Memory B cell (primary cell): Measurements from ENCODE around the gene DNM2.

Experiments used
- ATAC-seq: fragments of 150-1000 bp; cut with Tn5 transposase; 2 replicates; pipeline ENCODE4 v1.10.0; 2021; ENCODE audit warnings: low read depth, mild to moderate bottlenecking, moderate library complexity
- DNase-seq, 2 donors: peaks; one replicate each; pipeline ENCODE4 v3.0.0; 2022; ENCODE audit warnings: low spot score in 2 of 2
- H3K27ac Mint-ChIP-seq: one replicate; pipeline ENCODE4 v1.8.0; 2022; ENCODE audit warnings: mild to moderate bottlenecking, moderate library complexity, mixed read lengths
- H3K27me3 Mint-ChIP-seq: one replicate; pipeline ENCODE4 v1.8.0; 2022; ENCODE audit warnings: mixed read lengths
- H3K36me3 Mint-ChIP-seq: one replicate; pipeline ENCODE4 v1.8.0; 2022; ENCODE audit warnings: mild to moderate bottlenecking, mixed read lengths
- H3K4me1 Mint-ChIP-seq: one replicate; pipeline ENCODE4 v1.8.0; 2022; ENCODE audit warnings: mixed read lengths
- H3K4me3 Mint-ChIP-seq: one replicate; pipeline ENCODE4 v1.8.0; 2022; ENCODE audit warnings: mild to moderate bottlenecking, moderate library complexity, mixed read lengths
- H3K9me3 Mint-ChIP-seq: one replicate; pipeline ENCODE4 v1.8.0; 2022; ENCODE audit warnings: mixed read lengths

DNM2 gene

DNA sequence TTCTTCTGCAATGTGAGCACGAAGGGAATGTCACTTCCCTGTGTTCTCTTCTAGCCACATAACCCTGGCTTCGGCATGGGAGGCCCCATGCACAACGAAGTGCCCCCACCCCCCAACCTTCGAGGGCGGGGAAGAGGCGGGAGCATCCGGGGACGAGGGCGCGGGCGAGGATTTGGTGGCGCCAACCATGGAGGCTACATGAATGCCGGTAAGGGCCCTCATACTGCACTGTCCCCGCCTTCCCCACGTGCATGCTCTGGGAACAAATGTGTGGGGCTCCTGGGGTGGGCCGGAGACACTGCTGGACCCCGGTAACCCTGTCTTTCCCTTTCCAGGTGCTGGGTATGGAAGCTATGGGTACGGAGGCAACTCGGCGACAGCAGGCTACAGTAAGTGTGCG, 34.3 kb upstream of the DNM2 start:
- Mint-ChIP-seq H3K27me3 (no peaks in the 10 kb centered on the region), H3K4me3 (no peak overlapping the region), H3K9me3 (no peaks in the 10 kb centered on the region), H3K36me3 (peaks cover 17% of the 10 kb centered on the region), H3K27ac (no peak overlapping the region), H3K4me1 (no peaks in the 10 kb centered on the region)
- no peak for DNase-seq
- no peak for ATAC-seq

GRCh38 chr19:10685210-10685609, 32.7 kb upstream of the DNM2 start:
- DNase-seq, result no peak
- Mint-ChIP-seq H3K9me3 (no peaks in the 10 kb centered on the region), H3K4me3 (no peak overlapping the region), H3K27ac (no peak overlapping the region), H3K36me3 (peaks cover 20% of the 10 kb centered on the region), H3K4me1 (no peaks in the 10 kb centered on the region), H3K27me3 (no peaks in the 10 kb centered on the region)
- ATAC-seq, result no peak

DNA sequence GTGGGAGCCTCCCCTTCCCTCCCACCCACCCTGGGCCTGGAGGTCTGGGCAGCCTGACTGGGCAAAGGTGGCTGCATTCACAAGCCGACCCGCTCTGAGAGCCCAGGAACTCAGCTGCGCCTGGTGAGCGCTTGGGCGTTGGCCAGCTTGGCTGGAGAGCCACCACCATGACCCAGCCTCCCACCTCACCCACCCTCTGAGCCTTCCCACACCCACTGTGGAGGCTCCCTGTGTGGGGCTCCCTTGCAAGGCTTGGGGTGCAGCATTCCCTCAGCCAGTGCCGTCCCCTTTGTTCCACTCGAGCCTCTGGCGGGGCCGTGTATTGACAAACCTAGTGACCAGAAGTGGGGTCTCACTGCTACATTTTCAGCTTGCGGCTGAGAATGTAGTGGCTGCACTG, 31.7 kb upstream of the DNM2 start:
- no peaks in the 10 kb centered on the region for H3K9me3 Mint-ChIP-seq
- H3K36me3 Mint-ChIP-seq, result peaks cover 20% of the 10 kb centered on the region
- H3K4me3 Mint-ChIP-seq, result no peak overlapping the region
- ATAC-seq (no peak), DNase-seq (no peak)
- H3K4me1 Mint-ChIP-seq, result no peaks in the 10 kb centered on the region
- no peaks in the 10 kb centered on the region for H3K27me3 Mint-ChIP-seq
- no peak overlapping the region for H3K27ac Mint-ChIP-seq

- Mint-ChIP-seq H3K4me3 (no peak overlapping the region), H3K4me1 (no peaks in the 10 kb centered on the region), H3K9me3 (no peaks in the 10 kb centered on the region), H3K27me3 (no peaks in the 10 kb centered on the region), H3K36me3 (peaks cover 18% of the 10 kb centered on the region), H3K27ac (peak overlapping the region; percentile 14)
- DNase-seq (no peak), ATAC-seq (no peak)
Observed at GRCh38 chr19:10686661-10687517, 31.0 kb upstream of the DNM2 start.

DNA sequence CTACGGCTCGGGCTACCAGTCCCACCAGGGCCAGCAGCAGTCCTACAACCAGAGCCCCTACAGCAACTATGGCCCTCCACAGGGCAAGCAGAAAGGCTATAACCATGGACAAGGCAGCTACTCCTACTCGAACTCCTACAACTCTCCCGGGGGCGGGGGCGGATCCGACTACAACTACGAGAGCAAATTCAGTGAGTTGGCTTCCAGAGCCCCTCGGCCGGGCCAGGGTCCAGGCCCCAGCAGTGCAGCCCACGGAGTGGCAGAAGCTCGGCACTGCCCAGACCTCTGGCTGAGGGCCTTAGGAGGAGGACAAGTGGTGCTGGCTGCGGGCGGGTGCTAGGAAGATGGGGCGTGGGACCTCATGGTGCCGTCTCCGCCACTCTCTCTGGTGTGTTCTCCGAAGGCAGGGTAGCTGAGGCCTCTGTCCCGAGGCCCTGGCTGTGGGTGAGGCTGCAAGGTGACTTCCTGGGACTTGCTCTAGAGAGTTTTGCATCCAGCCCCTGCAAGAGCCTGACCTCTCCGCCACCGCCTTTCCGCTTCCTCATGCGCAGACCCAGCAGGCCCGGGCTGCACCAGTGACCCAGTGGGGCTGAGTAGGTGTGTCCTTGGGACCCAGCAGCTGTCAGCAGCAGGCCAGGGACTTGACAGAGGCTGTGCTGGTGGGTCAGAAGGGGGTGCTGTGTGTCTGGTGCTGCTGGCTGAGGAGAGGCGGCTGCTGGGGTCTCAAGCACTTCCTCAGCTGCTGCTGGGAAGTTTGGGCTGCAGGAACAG, 30.2 kb upstream of the DNM2 start:
- Mint-ChIP-seq H3K36me3 (peaks cover 20% of the 10 kb centered on the region), H3K4me1 (peaks cover 2% of the 10 kb centered on the region), H3K27ac (peak overlapping the region; percentile 69), H3K9me3 (no peaks in the 10 kb centered on the region), H3K27me3 (no peaks in the 10 kb centered on the region), H3K4me3 (no peak overlapping the region)
- ATAC-seq (no peak), DNase-seq (no peak)

DNA sequence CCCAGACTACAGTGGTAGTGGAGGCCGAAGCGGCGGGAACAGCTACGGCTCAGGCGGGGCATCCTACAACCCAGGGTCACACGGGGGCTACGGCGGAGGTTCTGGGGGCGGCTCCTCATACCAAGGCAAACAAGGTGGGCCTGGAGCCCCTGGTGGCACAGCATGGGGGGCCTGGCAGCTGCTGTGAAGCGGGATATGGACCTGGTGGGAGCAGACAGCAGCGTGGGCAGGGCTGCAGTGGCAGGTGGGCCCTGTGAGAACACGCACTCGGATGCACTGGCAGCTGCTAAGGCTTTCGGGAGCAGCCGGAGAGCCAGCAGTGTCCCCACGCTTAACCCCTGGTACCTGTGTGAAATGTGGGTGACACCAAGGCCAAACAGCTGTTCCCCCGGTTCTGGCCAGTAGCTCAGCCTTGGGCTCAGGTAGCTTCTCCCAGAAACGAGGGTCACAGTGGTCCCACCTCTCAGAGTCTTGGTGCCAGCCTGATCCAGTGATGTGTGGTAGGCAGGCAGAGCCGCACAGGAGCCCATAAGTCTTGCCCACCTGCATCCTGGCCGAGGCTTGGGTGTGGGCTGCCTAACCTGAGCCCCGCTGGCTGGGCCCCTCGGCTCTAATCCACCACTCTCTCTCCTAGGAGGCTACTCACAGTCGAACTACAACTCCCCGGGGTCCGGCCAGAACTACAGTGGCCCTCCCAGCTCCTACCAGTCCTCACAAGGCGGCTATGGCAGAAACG, 29.2 kb upstream of the DNM2 start:
- Mint-ChIP-seq H3K36me3 (peaks cover 20% of the 10 kb centered on the region), H3K4me1 (peaks cover 3% of the 10 kb centered on the region)
- no peak for ATAC-seq

DNA sequence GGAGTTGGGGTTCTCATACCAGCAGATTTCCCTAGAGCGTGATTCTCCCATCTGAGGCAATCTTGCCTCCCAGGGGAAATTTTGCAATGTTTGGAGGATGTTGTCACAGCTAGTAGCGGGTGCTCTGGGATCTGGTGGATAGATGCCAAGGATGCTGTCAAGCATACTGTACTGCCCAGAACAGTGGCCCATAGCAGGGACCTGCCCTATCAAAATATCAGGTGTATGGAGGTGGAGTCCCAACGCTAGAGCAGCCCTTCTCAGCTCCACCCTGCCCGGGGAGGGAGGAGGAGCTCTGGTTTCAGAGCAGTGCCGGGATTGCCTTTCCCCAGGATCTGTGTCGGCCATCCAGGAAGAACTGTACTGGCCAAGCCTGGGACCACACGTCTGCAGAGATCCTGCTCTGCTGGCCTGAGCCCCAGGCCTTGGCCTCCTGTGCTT, 27.5 kb upstream of the DNM2 start:
- Mint-ChIP-seq H3K4me3 (no peak overlapping the region), H3K4me1 (peaks cover 3% of the 10 kb centered on the region), H3K27me3 (no peaks in the 10 kb centered on the region), H3K27ac (no peak overlapping the region), H3K36me3 (peaks cover 16% of the 10 kb centered on the region), H3K9me3 (no peaks in the 10 kb centered on the region)
- no peak for DNase-seq
- ATAC-seq, result no peak

More for the DNA sequence above, 29.2 kb upstream of the DNM2 start:
- no peak overlapping the region for H3K4me3 Mint-ChIP-seq
- no peak for DNase-seq
- H3K9me3 Mint-ChIP-seq, result no peaks in the 10 kb centered on the region
- H3K27ac Mint-ChIP-seq, result peak overlapping the region; percentile 69
- H3K27me3 Mint-ChIP-seq, result no peaks in the 10 kb centered on the region

DNA sequence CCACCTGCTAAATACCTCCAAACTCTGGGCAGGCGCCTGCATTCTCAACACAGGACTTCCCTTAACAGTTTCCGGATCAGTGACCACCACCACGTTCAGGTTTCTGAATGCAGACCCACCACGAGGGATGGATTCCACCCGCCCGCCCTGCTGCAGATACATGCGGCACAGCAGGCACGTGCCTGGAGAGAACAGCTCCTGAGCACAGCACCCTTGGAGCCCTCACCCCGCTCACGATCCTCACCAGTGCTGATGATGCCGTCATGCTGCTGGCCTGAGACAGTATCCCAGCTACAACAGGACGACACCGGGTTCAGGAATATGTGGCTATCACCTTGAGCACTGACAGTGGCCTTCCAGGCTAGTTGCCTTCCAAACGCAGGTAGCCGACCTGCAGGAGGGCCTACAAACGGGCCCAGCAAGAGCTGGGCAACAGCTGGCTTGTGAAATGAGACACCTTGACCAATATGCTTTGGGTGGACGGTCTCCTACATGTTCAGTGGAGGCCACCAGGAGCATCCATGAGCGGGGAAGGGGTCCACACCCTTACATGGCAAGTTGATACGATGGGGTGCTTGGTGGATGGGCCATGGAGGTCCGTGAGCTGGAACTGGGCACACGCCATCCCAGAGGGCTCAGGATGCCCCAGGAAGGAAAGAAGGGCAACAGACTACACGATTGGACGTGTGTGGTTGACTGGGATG, 26.5 kb upstream of the DNM2 start:
- DNase-seq (no peak), ATAC-seq (no peak)
- Mint-ChIP-seq H3K36me3 (peaks cover 16% of the 10 kb centered on the region), H3K4me1 (peaks cover 10% of the 10 kb centered on the region), H3K9me3 (no peaks in the 10 kb centered on the region), H3K27ac (no peak overlapping the region), H3K27me3 (peaks cover 3% of the 10 kb centered on the region), H3K4me3 (no peak overlapping the region)

GRCh38 chr19:10691883-10692282, 26.0 kb upstream of the DNM2 start:
- Mint-ChIP-seq H3K4me1 (peaks cover 12% of the 10 kb centered on the region), H3K27ac (no peak overlapping the region), H3K4me3 (no peak overlapping the region), H3K9me3 (no peaks in the 10 kb centered on the region), H3K36me3 (peaks cover 15% of the 10 kb centered on the region), H3K27me3 (peaks cover 4% of the 10 kb centered on the region)
- no peak for DNase-seq
- no peak for ATAC-seq

- Mint-ChIP-seq H3K36me3 (peaks cover 14% of the 10 kb centered on the region), H3K9me3 (no peaks in the 10 kb centered on the region), H3K27me3 (peaks cover 4% of the 10 kb centered on the region), H3K27ac (peak overlapping the region; percentile 53), H3K4me3 (no peak overlapping the region), H3K4me1 (peaks cover 13% of the 10 kb centered on the region)
- no peak for ATAC-seq
- DNase-seq, result no peak
Observed at GRCh38 chr19:10692673-10693264, 25.1 kb upstream of the DNM2 start.

DNA sequence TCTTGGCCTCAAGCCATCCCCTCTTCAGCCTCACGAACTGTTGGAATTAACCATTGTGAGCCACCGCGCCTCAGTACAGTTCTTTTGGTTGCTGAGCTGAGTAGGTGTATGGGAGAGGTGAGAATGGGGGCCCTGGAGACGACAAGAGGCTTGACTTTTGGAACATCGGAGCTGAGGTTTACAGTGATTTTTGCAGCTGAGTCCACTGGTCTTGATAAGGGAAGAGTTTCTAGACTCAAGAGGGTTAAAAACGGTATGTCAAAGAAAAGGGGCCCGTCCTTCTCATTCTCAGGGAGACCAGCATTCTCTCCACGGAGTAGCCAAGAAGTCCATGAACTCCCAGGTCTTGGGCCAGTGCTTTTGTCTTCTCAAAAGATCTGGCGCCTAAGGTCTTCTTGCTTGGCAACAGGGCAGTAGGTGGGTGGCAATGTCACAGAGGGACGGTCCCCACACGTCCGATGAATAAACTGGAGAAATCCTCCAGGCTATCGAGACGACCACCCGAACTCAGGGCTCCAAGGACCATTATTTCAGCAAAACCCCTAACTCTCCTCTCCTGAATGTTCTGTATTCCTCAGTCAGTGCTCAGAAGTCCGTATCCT, 23.1 kb upstream of the DNM2 start:
- ATAC-seq (no peak), DNase-seq (no peak)
- Mint-ChIP-seq H3K27me3 (peaks cover 4% of the 10 kb centered on the region), H3K4me3 (no peak overlapping the region), H3K36me3 (peaks cover 9% of the 10 kb centered on the region), H3K27ac (no peak overlapping the region), H3K4me1 (peaks cover 13% of the 10 kb centered on the region), H3K9me3 (no peaks in the 10 kb centered on the region)

GRCh38 chr19:10695401-10696398, 22.2 kb upstream of the DNM2 start:
- H3K36me3 Mint-ChIP-seq, result peaks cover 2% of the 10 kb centered on the region
- H3K27me3 Mint-ChIP-seq, result peaks cover 4% of the 10 kb centered on the region
- peak; percentile 94 for ATAC-seq
- no peaks in the 10 kb centered on the region for H3K9me3 Mint-ChIP-seq
- no peak overlapping the region for H3K27ac Mint-ChIP-seq
- H3K4me1 Mint-ChIP-seq, result peaks cover 13% of the 10 kb centered on the region
- peak; percentile 76 to 81 for DNase-seq
- H3K4me3 Mint-ChIP-seq, result peak overlapping the region; percentile 78
